Bronchial epithelial cell (primary cell): Measurements from ENCODE around the gene FSCN2. TPM values are rescaled to one million over a fixed set of nuclear protein-coding genes. Genes with fewer than 3 reads are reported as not detected.

Source experiments
- DNase-seq: peaks from one replicate; pipeline ENCODE4 v3.0.0-alpha.2; 2010; ENCODE audit warnings: low read depth
- FAIRE-seq: peaks from 2 replicates; lab custom pipeline; 2011; peaks lifted over from hg19 to GRCh38; lab: Jason Lieb, UNC
- H3K27me3 ChIP-seq: 2 replicates; pipeline ENCODE4 v1.5.1; 2011; ENCODE audit warnings: low read length; ENCODE audit not compliant: control insufficient read depth, insufficient read depth
- H3K36me3 ChIP-seq: 2 replicates; pipeline ENCODE4 v1.5.1; 2011; ENCODE audit warnings: low read length; ENCODE audit not compliant: control insufficient read depth, insufficient read depth
- H3K4me3 ChIP-seq: 2 replicates; pipeline ENCODE4 v1.5.1; 2011; ENCODE audit warnings: mild to moderate bottlenecking, low read depth, low read length, control low read depth
- total RNA-seq: library from RNA; depleted of rRNA; stranded (reverse); fragments of >200 nt; gene quantifications from 2 replicates; pipeline ENCODE4 v1.2.1, GENCODE V29; 2014
- TF ChIP-seq, protein P1 (sequence below): IDR thresholded peaks from 2 replicates; pipeline ENCODE4 v1.5.1; 2011; ENCODE audit warnings: mild to moderate bottlenecking, moderate library complexity, low read length, control low read depth, inconsistent platforms; ENCODE audit not compliant: insufficient read depth, severe bottlenecking

The FSCN2 gene
- total RNA-seq, 1 donor from 2014 or later: 1.3 TPM

DNA sequence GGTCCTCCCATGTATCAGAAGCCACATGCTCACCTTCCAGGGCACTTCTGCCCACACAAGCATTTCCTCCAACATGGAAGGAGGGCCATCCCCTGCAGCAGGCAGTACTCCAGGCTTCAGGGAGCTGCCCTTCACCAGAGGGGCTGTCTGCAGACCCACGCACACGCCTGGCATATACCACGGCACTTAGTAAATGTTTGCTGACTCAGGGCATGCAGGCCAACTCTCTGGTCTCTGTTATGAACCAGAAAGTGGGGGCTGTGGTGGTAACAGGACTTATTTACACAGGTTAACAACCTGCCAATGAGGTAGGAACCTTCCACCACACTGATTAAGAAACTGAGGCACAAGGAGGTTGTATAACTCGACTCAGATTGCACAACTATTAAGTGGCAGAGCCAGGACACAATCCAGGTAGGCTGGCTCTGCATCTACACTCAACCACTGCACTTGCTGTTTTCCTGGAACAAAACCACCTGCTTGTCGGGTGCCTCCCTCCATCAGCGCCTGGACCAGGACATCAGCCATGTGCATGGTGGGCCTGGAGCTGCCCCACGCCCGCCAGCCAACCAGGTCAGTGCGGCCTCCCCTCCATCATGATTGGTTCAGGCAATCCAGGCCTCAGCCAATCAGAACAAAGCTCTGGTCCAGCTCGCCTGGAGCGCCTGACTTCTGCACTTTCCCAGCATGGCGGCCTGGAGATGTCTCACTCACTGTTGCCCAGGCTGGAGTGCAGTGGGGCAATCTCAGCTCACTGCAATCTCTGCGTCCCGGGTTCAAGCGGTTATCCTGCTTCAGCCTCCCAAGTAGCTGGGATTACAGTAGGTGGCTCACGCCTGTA, 34.8 kb upstream of the FSCN2 start:
- Histone ChIP-seq H3K27me3 (peaks cover 9% of the 10 kb centered on the region), H3K4me3 (no peak overlapping the region), H3K36me3 (no peaks in the 10 kb centered on the region)
- DNase-seq: no peak
- TF ChIP-seq, protein P1, sequence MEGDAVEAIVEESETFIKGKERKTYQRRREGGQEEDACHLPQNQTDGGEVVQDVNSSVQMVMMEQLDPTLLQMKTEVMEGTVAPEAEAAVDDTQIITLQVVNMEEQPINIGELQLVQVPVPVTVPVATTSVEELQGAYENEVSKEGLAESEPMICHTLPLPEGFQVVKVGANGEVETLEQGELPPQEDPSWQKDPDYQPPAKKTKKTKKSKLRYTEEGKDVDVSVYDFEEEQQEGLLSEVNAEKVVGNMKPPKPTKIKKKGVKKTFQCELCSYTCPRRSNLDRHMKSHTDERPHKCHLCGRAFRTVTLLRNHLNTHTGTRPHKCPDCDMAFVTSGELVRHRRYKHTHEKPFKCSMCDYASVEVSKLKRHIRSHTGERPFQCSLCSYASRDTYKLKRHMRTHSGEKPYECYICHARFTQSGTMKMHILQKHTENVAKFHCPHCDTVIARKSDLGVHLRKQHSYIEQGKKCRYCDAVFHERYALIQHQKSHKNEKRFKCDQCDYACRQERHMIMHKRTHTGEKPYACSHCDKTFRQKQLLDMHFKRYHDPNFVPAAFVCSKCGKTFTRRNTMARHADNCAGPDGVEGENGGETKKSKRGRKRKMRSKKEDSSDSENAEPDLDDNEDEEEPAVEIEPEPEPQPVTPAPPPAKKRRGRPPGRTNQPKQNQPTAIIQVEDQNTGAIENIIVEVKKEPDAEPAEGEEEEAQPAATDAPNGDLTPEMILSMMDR: no peak
- no peak for FAIRE-seq

DNA sequence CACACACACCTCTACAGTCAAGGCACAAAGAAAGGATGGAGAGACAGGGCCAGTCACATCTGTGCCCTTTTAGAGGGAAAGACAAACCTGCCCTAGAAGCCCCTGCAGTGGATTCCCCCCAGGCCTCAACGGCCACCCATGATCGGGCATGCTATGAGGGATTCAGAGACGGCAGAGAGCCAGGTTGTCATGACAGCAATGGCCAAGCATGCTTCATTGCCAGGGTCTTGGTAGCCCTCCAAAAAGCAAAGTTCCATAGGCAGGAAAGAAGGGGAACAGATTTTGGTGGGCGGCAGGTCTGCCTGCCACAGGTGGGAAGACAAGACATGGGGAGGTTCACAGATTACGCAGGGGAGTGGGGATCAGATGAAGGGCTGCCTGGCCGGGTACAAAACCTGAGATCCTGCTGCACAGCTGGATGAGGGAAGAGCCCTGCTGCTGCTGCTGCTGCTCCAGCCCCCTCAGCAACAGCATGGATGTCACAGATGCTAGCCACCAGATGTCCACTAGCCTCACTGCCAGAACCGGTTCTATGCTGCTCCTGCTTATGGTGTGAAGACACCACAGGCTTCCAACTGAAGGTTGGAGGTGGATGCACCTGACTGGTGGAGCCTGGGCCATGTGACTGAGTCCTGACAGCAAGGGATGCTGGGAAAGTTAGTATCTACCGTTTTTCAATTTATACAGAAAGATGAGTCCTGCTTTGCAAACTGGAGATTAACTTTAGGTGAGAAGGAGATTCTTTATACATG, 33.4 kb upstream of the FSCN2 start:
- FAIRE-seq: no peak
- DNase-seq: no peak
- H3K4me3 ChIP-seq: no peak overlapping the region
- peaks cover 9% of the 10 kb centered on the region for H3K27me3 ChIP-seq
- no peaks in the 10 kb centered on the region for H3K36me3 ChIP-seq
- TF ChIP-seq, protein P1: no peak

DNA sequence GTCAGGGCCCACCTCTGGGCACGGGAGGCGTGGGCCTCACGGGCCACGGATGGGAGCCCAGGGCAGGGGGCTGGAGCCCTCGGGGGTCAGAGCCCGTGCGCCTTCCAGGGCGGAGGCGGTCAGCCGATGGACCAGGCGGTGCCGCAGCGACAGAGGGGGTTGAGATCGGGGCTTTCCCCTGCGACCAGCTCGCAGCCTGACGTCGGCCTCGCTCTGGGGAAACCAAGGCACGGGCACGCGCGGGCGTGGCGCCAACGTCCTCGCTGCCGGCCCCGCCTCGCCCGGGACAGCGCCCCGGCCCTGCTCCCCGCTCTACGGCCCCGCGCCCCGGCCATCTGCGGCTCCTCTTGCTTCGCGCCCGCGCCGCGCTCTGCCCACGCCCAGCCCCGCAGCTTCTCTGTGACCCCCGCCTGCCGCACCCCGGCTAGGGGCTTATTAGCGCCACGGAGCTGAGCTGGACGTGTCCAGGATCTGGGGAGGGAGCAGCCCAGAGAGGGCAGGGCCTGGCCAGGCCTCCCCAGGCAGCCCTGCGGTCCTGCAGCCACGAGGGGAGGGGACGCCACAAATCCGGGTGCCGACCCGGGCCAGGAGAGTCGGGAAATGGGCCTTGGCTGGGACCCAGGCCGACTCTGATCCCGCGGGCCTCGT, 29.1 kb upstream of the FSCN2 start:
- DNase-seq (no peak), FAIRE-seq (no peak)
- TF ChIP-seq, protein P1: no peak
- Histone ChIP-seq H3K27me3 (peaks cover 2% of the 10 kb centered on the region), H3K36me3 (no peaks in the 10 kb centered on the region), H3K4me3 (no peak overlapping the region)

DNA sequence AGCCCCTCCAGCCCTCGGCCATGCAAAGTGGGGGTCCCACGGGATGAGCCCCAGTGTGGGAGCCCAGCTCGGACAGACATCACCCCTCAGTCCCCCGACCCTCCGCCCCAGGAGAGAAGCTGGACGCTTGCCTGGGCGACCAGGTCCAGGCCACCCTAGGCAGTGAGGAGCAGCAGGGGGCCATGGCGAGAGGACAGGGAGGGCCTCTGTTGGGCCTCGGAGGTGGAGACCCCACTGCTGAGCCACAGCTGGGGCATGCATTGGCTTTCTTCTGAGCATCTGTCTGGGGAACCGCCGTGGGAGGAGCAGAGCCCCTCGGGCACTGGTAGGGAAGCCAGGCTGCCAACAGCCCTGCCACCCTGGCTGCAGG, 28.6 kb upstream of the FSCN2 start:
- DNase-seq (no peak), FAIRE-seq (no peak)
- Histone ChIP-seq H3K4me3 (no peak overlapping the region), H3K36me3 (no peaks in the 10 kb centered on the region), H3K27me3 (peaks cover 2% of the 10 kb centered on the region)
- TF ChIP-seq, protein P1: no peak

DNA sequence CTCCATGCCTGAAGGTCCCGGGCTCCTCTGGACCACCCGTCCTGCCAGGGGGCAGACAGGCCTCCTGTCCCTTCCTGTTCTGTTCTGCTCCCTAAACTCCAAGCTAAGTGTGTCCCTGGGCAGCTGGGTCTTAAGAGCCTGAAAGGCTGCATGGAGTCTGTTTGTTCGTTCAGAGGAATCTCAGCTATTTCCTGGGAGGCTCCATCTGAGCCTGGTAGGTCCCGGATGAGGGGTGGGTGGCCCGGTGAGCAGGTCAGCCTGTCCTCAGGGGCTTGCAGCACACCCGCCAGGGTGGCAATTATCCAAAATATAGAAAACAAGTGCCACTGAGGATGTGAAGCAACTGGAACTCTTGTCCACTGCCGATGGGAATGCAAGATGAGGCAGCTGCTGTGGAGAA, 28.1 kb upstream of the FSCN2 start:
- DNase-seq: no peak
- Histone ChIP-seq H3K4me3 (no peak overlapping the region), H3K36me3 (no peaks in the 10 kb centered on the region), H3K27me3 (peaks cover 2% of the 10 kb centered on the region)
- FAIRE-seq: peak; percentile 66
- TF ChIP-seq, protein P1: no peak
